HTR-8/SVneo (cell line): ENCODE measurements around the gene MAP7D1.

Experiments used
- DNase-seq: peaks from one replicate; pipeline ENCODE4 v3.0.0; 2011; ENCODE audit warnings: low spot score, mixed read lengths; ENCODE audit not compliant: insufficient read length
- FAIRE-seq: peaks from 2 replicates; lab custom pipeline; 2011; peaks lifted over from hg19 to GRCh38; lab: Jason Lieb, UNC

Gene MAP7D1

DNA sequence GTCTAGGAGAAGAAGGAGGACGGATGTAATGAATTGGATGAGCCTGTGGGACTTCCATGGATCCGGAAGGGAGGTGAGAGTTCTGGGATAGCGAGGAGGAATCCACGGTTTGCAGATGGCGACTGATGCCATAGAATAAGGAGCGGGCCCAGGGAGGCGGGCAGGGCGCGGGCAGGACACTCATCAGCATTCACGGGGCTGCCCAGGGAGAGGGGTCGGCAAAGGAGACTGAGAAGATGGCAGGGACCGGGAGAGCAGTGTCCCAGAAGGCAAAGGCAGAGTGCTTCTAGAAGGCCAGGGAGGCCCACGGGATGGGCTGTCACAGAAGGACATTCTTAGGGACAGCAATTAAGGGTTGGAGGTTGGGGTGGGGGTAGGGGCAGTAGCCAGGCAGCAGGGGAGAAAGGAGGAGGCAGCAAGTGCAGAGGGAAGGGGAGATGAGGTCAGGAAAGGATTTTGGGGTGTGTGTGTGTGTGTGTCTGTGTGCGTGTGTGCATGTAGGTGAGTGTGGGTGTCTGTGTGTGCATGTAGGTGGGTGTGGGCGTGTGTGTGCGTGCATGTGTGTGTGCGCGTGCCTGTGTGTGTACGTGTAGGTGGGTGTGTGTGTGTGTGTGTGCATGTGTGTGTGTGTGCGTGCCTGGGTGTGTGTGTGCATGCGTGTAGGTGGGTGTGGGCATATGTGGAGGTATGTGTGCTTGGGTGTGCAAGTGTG, 29.8 kb upstream of the MAP7D1 start:
- FAIRE-seq (peak; percentile 79), DNase-seq (no peak)

DNA sequence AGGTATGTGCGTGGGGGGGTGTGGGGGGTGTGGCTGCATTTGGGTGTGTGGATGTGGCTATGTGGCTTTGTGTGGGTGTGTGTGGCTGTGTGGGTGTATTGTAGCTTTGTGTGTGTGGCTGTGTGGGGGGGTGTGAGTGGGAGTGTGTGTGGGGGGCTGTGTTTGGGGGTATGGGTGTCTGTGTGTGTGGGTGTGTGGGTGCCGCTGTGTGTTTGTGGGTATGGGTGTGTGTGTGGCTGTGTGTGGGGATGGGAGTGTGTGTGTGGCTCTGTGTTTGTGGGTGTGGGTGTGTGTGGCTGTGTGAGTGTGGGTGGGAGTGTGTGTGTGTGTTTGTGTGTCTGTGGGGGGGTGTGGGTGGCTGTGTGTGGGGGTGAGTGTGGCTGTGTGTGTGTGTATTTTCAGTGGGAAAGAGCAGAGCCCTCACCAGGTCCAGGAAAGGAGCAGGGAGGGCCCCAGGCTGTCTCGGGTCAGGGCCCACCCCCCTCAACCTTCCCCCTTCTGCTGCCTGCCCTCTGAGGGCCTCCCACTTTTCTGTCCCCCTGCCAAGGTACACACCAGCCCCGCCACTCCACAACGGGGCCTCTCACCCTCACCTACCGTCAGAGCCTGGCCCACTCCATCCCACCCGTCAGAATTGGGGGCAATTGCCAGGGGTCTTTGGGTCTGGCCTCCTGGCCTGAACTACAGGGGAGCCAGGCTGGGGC, 29.0 kb upstream of the MAP7D1 start:
- DNase-seq, result no peak
- FAIRE-seq, result no peak

DNA sequence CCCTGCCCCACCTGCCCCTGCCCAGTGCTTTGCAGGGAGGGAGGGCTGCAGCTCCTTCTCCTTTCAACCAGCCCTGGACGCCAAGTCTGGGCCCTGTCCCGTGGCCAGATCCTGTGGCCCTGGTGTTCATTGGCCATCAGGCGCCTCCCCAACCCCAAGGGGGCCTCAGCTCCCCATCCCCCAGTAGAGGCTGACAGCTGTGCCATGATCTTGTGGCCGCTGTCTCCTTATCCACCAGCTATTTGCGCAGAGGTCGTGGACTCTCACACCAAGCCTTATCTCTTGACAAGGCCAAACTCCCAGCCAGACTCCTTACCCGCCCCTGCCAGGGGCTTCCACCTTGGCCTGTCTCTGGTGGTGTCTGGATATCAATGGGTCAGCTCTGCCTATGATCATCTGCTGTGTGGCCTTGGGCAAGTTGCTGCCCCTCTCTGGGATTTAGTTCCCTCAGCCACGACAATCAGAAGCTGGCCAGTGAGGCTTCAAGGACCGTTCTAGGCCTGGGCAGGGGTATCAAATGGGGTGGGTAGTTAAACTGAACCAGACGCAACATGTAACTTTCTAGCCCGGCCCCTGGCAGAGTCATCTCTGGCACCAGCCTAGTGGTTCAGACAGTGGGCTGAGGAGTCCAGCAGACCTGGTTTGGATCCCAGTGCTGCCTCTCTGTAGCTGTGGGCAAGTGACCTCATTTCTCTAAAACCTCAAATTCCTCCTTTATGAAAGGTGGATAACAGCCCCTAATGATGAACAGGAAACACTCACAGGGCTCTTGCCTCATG, 27.6 kb upstream of the MAP7D1 start:
- DNase-seq, result no peak
- no peak for FAIRE-seq

DNA sequence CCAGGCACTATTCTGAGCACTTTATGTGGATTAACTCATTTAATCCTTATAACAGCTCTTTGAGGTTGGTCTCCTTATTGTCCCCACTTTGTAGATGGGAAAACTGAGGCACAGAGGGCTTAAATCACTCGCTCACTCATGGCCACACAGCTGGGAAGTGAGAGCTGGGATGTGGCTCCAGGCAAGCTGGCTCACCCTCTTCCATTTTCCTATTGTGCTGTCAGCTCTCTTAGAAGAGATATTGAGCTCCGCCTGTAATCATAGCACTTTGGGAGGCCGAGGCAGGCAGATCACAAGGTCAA, 27.1 kb upstream of the MAP7D1 start:
- DNase-seq (no peak), FAIRE-seq (no peak)

DNA sequence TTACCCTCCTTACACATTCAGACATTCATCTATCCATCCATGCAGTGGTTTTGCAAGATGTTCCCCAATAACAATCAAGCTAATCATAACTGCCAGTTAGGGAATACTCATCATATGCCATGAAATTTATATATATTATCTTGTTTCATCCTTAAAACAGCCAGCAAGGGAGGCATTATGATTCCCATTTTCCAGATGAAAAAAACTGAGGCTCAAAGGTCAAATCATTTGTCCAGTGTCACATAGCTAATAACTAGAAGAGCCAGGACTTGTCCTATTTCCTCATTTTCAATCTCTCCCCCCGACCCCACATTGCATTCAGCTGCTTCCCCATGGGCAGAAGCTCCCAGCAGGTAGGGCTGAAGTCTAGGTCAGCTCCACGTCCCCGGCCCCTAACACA, 23.9 kb upstream of the MAP7D1 start:
- no peak for FAIRE-seq
- DNase-seq, result no peak

DNA sequence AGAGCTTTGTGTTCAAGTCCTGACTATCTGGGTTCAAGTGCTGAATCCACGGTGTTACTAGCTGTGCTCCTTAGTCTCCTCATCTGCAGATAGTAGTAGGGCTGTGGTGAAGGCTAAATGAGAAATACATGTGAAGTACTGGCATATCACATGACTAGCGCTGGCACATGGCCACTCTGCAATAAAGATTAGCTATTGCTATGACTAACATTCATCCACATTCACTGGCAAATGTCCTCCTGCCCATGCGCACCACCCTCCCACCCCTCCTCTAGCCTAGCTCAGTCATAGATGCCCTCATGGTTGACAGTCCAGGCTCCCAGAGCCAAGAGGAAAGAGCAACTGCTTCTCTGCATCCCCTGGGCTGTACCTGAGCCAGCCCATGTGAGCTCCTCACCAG, 22.5 kb upstream of the MAP7D1 start:
- no peak for FAIRE-seq
- peak; percentile 49 for DNase-seq

DNA sequence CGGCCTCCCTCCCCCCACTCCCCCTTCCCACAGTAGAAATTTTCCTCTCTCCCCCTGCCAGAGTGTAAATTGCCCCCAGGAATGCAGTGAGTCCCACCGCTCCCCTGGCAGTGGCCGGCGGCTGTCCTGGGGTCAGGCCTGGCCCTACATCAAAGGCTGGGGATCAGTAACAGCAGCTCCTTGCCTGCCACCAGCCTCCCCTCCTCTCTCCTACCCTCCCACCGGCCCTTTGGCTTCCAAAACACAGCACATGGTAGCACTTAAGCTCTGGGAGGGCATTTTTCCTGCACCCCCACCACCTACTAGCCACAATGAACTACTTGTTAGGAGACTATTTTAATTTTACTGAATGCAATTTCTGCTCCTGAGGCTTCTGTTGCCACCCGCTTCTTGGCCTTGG, 21.9 kb upstream of the MAP7D1 start:
- DNase-seq, result no peak
- no peak for FAIRE-seq

DNA sequence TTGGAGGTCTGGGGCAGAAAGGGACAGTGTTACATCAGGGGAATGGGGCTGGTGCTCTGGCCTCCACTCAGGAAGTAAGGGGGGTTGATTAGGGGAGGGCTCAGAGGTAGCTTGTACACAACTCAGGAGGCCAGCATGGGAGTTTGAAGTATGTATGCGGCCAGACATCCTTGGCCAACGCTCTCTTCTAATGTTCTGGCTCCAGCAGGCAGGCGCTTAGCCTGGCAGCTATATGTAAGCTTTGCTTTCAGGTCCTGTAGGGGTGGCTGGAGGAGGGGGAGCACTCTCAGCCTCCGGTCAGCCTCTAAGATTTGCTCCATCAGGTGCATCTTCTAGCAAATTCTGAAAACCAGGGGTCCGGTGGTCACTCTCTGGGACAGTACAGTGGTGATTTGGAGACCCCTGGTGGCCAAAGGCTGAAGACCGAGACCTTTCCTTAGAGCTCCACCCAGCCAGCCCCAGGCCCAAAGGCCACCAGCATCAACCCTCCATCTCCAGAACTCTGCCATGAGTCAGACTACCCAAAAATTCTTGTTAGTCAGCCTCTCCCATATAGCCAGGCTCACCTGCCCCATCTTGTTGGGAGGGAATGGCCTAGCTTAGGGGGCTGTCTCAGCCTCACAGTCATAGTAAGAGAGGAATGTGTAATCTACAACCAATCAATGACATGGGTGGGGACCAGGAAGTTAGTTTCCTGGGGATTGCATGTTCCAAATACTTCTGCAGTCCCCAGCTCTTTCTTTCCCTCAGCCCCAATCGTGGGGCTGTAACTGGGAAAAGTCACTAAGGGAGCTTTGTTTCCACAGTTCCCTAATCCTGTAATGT, 21.2 kb upstream of the MAP7D1 start:
- FAIRE-seq (no peak), DNase-seq (peak; percentile 80)

DNA sequence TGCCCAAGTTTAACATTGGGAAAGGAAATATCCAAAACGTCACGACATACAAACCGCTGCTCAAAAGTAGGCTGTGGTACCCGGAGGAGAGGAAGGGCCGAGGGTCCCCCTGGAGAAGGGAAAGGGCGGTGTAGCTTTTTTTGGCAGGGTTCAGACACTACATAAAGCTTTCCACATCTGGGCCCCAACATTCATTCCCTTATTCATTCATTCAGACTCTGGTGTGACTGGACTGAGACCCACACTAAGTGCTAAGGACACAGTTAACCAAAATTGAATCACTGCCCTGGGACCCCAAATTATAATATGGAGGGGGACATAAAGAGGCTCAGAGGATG, 20.7 kb upstream of the MAP7D1 start:
- DNase-seq (no peak), FAIRE-seq (no peak)

DNA sequence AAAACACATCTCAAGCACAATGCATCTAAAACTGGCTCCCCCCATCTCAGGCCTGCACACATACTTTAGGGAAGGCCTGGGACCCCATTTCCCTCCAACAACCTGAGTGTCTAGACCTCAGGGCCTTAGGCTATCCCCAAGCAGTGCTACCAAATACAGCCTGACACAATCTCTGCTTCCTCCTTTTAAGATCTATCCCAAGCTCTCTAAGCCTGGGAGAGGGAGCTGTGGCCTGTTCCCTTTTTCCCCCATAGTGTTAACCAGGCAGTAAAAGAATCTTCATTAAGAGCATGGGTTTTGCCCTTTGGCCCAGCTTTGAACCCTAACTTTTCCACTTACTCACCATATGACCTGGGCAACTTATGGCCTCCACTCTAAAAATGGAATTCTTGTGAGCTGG, 20.2 kb upstream of the MAP7D1 start:
- FAIRE-seq (no peak), DNase-seq (no peak)

DNA sequence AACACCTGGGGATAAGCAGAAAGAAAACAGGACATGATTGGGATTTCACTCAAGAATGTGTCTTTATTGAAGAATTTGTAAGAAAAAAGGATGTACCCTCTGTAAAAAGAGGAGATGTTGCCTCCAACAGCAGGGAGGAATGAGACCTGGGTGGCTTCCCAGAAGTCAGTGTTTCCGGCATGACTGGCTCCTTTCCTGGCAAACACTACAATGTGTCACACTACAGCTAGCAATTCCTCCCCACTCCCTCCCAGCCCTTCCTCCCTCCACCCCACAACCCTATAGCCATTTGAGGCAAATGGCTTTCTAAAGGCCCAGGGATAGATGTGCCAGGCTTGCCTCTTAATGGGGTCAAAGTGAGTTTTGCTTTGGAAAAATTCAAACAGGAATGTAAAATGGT, 19.4 kb upstream of the MAP7D1 start:
- DNase-seq (no peak), FAIRE-seq (no peak)

DNA sequence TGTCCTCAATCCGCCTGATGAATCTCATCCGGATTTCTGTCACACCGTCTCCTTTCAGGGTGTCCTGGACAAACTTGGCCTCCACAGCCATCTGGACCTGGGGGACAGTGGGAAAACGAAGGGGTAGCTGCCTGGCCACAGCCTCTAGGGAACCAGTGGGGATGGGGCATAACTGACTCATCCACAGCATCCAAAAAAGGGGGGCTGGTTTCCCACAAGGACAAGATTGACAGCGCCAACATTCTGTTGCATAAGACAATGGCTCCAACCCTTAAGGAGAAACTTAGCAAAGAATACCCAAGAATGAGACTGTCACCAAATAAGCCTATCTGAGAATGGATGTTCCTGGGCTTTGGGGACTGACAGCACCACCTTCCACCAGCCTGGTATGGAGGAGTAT, 18.7 kb upstream of the MAP7D1 start:
- DNase-seq (no peak), FAIRE-seq (no peak)

DNA sequence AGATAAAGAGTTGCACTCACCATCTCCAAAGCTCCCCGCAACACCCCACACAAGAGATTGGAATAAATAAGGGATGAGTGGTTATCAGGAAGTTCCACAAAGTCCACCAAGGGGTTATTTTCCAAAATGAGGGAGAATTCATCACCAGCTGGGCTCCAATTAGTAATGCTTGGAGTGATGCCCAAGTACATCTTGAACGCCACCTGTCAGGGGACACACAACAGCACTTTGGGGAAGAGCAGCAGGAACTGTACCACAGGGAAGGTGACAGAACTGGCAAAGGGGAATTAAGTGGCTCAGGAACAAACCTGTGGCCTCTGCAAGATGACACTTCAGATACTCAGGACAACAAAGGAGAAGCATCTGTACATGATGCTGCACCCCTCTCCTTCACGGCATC, 18.2 kb upstream of the MAP7D1 start:
- FAIRE-seq (no peak), DNase-seq (no peak)

DNA sequence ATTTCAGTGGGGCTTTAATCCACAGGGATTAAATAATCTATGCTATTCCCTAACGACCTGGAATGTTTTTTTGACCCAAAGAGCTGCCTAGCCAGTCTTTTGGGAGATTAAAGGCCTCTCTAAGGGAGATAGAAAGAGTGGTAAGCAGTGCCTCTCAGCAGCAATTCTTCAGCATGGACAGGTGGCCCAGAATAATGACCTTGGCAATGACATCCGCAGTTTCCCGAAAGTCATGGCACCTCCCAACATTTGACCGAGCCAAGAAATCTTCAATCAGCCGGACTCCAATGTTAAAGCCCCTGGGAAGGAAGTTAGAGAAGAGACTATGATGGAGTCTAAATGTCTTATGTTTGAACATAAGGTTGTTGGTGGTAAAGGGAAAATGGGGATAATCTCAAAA, 16.4 kb upstream of the MAP7D1 start:
- FAIRE-seq (no peak), DNase-seq (no peak)

DNA sequence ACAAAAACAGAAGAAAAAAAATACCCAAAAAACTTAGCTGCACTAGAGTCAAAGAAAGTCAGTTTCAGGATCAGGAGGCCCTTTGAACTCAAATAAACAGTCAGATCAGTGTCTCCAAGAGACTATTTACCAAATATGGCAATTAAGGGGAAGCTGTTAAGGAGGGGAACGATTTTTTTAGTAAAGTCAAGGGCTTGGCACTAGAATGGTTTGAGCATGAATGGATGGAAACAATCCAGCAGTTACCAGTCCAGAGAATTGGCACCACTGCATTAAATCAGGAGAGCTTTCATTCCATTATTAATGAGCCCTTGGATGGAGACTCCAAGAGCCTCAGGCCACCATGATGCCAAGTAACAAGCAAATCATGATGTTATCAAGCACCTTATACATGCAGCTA, 13.8 kb upstream of the MAP7D1 start:
- FAIRE-seq, result no peak

DNA sequence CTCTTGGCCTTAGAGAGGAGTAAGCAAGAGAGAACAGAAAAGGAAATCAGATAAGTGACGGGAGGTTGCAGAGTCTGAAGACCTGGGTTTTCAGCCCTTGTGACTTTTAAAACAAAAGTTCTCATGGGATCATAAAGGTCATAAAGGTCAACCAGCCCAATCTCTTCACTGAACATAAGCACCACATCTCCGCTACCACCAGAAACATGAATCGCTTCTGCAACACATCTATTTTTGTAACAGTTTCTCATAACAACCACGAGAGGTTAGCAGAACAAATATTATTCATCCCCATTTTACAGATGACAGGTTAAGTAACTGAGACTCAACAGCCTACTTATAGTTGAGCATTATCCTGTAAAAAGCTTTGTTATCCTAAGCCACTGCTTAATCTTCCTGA, 12.5 kb upstream of the MAP7D1 start:
- DNase-seq, result no peak

More for the DNA sequence above, 13.8 kb upstream of the MAP7D1 start:
- DNase-seq, result no peak

DNA sequence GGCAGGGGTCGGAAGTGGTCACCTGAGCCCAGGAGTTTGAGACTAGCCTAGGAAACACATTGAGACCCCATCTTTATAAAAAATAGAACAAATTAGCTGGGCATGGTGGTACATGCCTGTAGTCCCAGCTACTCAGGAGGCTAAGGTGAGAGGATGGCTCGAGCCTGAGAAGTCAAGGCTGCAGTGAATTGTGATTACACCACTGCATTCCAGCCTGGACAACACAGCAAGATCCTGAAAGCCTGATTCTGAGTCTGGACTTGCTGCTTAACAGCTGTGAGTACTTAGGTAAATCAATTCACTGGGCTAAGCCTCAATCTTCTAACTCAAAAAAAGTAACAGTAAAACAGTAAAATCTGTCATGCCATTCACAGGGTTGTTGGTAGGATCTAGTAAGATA, 11.5 kb upstream of the MAP7D1 start:
- no peak for DNase-seq
- no peak for FAIRE-seq

More for the DNA sequence above, 12.5 kb upstream of the MAP7D1 start:
- FAIRE-seq, result no peak

DNA sequence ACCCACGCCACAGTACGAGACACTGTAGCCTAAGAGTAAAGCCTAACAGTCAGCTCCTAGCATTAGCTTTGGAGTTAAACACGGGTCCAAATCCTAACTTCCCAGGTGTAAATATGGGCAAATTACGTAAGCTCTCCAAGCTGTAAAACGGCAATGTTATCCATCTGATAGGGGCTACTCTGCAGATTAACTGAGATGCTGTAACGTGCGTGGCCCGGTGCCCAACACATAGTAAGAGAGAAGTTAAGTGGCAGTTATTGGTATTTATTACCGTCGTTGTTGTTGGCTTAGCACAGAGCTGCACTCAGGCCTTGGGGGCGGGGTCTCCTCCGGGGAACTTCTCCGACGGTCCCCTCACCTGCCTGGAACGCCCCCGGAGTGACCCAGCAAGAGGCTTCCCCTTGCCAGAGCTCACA, 7.1 kb upstream of the MAP7D1 start:
- DNase-seq, result no peak
- no peak for FAIRE-seq

DNA sequence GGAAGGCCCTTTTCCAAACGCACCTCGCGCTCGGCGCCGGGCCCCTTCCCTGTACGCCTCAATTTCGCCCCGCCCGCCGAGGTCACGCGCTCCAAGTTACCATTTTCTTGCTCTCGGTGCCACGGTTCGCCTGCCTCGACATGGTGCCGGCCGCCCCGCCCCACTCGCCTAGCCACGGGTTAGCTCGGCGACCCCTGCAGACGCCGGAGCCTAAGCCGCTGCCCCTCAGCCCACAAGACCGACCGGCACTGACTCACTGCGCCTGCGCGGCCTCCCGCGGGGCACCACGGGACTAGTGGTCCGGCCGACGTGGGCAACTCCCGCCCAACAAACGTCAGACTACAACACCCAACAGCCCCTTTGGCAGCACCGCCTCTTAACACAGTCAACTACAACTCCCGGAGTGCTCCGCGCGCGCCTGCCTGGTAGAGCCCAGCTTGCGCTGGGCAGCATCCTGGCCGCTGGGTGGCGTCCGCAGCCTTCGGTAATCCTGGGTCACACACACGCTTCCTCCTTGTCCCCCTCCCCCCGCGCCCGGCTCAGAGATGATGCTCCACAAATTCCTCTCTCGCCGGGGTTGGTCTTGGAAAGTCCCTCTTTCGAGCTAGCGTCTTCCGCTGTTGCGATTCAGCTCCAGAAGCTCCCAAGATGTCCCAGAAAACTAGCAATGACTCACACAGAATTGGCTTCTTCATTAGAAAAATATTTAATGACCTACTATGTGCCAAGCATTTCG, 6.6 kb upstream of the MAP7D1 start, which contains the start of gene TRAPPC3:
Gene TRAPPC3 (minus strand): TSS at position 250 of the 736 bp plus-strand sequence. CDS start 108 bp downstream, at position 142.
- FAIRE-seq, result peak; percentile 95
- DNase-seq, result peak; percentile 94

DNA sequence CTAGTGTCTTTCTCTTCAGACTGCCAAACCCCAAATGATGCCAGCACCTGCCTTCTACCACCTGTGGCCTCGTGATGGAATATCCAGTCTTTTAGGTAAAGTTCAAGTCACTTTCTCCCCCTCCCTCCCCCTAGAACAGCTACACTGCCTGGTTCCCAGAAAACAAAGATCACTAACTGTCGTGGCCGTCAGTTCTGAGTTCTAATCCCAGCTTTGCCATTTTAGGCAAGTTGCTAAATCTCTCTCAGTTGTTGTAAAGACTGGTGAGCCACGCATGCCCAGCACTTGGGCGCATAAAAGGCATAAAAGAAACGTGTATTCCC, 6.0 kb upstream of the MAP7D1 start:
- DNase-seq, result no peak
- no peak for FAIRE-seq
